GM12891 (cell line): Measurements from ENCODE around the gene PRKAR2A.
"Not testable (repeated sequence)": the region's sequence is repeated elsewhere in the genome, so short reads cannot be mapped to it uniquely, and the experiment has no call there.

Experiments used
- DNase-seq: peaks from one replicate; pipeline ENCODE4 v3.0.0; 2011; ENCODE audit warnings: low spot score; ENCODE audit not compliant: insufficient read length
- FAIRE-seq: peaks from 2 replicates; lab custom pipeline; 2011; peaks lifted over from hg19 to GRCh38; lab: Jason Lieb, UNC
- PAX5 ChIP-seq: IDR thresholded peaks from 2 replicates; pipeline ENCODE4 v1.6.1; 2011; ENCODE audit warnings: low read length, moderate library complexity, mild to moderate bottlenecking; ENCODE audit not compliant: insufficient read depth, severe bottlenecking
- POLR2A ChIP-seq: IDR thresholded peaks from 2 replicates; pipeline ENCODE4 v1.6.1; 2011; ENCODE audit warnings: low read depth, low read length, control low read depth
- POLR2AphosphoS5 ChIP-seq: IDR thresholded peaks from 2 replicates; pipeline ENCODE4 v1.6.1; 2011; ENCODE audit warnings: low read depth, low read length, control low read depth
- POU2F2 ChIP-seq: IDR thresholded peaks from 2 replicates; pipeline ENCODE4 v1.6.1; 2011; ENCODE audit warnings: low read depth, mild to moderate bottlenecking, control low read depth, low read length, moderate library complexity
- SPI1 ChIP-seq: IDR thresholded peaks from 2 replicates; pipeline ENCODE4 v1.6.1; 2011; ENCODE audit warnings: low read depth, low read length, control low read depth
- TAF1 ChIP-seq: IDR thresholded peaks from 2 replicates; pipeline ENCODE4 v1.6.1; 2011; ENCODE audit warnings: low read depth, low read length, control low read depth

Gene PRKAR2A

DNA sequence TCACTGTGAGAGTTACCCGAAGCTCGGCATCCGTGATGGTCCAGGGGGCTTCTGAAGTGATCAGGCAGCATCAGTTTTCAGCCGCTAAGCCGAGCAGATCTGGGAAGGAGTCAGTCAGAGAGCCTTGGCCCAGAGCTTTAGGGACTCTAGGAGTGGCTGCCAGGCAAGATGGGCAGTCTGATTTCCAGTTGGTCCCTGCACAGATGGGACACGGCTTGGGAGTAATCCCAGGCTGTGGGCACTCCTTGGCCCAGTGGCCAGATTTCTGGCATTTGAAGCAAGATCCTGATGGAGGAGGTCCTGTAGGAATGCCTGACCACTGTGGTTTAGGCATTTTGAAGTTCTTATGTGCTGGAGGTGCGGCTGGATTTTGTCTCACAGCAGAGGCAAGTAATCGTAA lies 120.2 kb downstream of the PRKAR2A start:
- FAIRE-seq: no peak
- DNase-seq: no peak

DNA sequence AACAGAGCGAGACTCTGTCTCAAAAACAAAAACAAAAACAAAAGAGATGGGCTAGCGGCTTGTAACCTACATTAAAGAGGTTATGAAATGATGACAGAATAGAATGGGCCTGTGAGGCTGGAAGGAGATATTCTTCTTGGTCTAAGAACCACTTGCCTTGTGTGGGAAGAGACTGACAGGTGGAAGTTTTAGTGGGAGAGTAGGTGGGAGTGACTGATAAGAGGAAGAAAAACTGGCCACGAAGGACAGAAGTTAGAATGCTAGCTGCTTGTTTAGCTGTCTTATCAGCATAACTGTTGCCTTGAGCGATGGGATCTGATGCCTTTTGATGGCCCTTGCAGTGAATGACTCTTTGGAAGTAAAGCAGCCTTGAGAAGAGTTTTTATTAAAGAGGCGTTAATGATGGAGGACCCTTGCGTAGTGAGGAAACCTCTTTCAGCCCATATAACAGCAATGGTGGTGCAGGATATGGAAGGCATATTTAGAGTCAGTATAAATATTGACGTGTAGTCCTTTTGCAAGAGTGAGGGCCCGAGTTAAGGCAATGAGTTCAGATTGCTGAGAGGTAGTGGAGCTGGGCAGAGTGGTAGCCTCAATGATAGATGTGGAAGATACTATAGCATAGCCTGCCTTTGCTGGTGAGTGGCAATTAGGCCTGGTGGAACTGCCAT lies 122.4 kb downstream of the PRKAR2A start:
- not testable (repeated sequence) for FAIRE-seq

More for the DNA sequence above, 120.2 kb downstream of the PRKAR2A start:
- TF ChIP-seq POLR2A: no peak
- no peak for TF ChIP-seq POLR2AphosphoS5
- TF ChIP-seq POU2F2: no peak
- TF ChIP-seq PAX5: no peak
- no peak for TF ChIP-seq TAF1
- TF ChIP-seq SPI1: no peak

DNA sequence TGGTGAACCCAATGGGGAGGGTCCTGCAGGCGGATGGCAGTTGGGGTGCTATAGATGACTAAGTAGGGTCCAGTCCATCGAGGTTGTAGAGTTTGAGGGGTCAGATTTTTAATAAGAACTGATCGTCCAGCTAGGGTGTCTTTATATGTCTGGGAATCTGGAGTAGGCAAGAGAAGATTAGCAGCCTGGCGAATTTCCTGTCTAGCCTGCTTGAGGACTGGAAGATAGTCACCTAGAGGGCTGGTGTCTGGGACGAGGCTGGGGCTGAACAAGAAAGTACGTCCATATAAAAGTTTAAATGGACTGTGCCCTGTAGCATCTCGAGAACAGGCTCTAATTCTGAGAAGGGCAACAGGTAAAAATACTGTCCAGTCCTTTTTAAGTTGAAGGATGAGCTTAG lies 123.9 kb downstream of the PRKAR2A start:
- DNase-seq: no peak
- TF ChIP-seq TAF1 (no peak), PAX5 (no peak), POU2F2 (no peak), SPI1 (no peak), POLR2AphosphoS5 (no peak), POLR2A (no peak)
- FAIRE-seq: no peak

More for the DNA sequence above, 122.4 kb downstream of the PRKAR2A start:
- DNase-seq: not testable (repeated sequence)

DNA sequence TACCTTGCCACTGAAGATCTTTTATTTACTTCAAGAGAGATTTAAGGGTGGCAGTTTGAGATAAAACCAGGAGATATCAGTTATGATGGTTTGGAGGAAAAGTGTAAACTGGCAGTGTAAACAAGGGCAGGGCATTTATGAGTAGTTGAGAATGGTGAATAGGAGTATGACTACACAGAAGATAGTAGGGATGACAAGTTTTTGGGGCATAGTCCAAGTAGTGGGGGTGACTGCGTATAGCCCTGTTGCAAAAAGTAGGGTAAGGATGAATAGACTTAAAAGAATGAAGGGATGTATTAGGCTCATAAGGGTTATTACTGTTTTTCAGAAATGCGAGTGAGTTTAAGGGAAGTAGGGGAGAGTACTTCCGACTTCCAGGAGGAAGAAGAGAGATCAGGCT lies 124.4 kb downstream of the PRKAR2A start:
- FAIRE-seq, DNase-seq: not testable (repeated sequence)

DNA sequence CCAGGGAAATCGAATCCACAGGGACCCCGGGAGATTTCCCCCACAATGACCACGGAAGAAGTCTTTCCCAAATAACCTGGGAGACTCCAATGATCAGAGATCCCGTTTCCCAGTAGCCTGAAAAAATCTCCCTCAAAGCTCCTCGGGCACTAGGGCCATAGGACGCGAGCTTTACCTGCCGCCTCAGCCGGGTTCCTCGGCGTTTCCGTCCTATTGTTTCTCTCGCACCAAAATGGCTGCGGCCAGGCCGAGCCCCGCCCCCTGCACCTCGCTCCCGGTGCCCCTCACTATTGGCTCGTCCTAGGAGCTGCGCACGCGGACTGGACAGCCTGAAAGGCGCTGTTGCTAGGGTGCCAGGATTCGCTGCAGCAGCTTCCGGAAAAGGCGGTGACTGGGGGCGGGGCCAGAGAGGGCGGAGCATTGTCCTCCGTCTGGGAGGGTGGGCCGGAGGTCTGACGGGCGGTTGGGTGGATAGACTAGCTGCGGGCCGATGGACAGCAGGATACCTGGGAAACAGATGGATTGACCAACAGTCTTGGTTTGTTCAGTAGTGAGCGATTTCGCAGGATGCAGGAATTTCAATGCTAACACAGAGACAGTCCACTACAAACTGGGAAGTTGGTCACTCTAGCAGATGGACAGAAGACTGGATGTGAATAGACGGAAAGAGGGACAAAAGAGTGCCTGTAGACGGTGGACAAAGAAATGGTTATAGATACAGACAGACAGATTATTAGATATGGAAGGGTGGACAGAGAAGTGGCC lies 130.5 kb downstream of the PRKAR2A start, which contains the start of gene IP6K2:
TSS of gene IP6K2 (minus strand) at position 240 of the 765 bp plus-strand sequence. CDS start 21,930 bp downstream, outside the sequence.
- DNase-seq: peak; percentile 93
- FAIRE-seq: peak; percentile 99
- TF ChIP-seq TAF1 (peak; percentile 88), POLR2AphosphoS5 (peak; percentile 94), SPI1 (no peak), PAX5 (no peak), POU2F2 (no peak), POLR2A (peak; percentile 92)

- DNase-seq: no peak
These were observed 131.1 kb downstream of the PRKAR2A start for GRCh38 chr3:48716508-48716981.

GRCh38 chr3:48715174-48715800 lies 132.4 kb downstream of the PRKAR2A start:
- DNase-seq (no peak), FAIRE-seq (no peak)
- TF ChIP-seq TAF1: no peak
- no peak for TF ChIP-seq PAX5
- no peak for TF ChIP-seq POU2F2
- TF ChIP-seq POLR2AphosphoS5: no peak
- no peak for TF ChIP-seq SPI1
- no peak for TF ChIP-seq POLR2A

More at GRCh38 chr3:48716508-48716981, 131.1 kb downstream of the PRKAR2A start:
- FAIRE-seq: peak; percentile 45
- TF ChIP-seq PAX5 (no peak), POLR2A (no peak), TAF1 (no peak), POU2F2 (no peak)

- TF ChIP-seq POU2F2 (no peak), SPI1 (no peak), POLR2AphosphoS5 (no peak), PAX5 (no peak), TAF1 (no peak), POLR2A (no peak)
- no peak for DNase-seq
- no peak for FAIRE-seq
These were observed 135.9 kb downstream of the PRKAR2A start for GRCh38 chr3:48711727-48712126.

GRCh38 chr3:48709051-48709461 lies 138.6 kb downstream of the PRKAR2A start:
- DNase-seq: no peak
- FAIRE-seq: peak; percentile 54
- TF ChIP-seq PAX5 (no peak), TAF1 (no peak), POLR2A (no peak), POU2F2 (no peak), POLR2AphosphoS5 (no peak), SPI1 (no peak)
